DMS153 treated with DMSO at 0.1 percent for 48 hours (cell line): ENCODE results near the gene KYNU.
"Not testable (repeated sequence)": the region's sequence is repeated elsewhere in the genome, so short reads cannot be mapped to it uniquely, and the experiment has no call there.

Experiments
- DNase-seq: peaks from one replicate; lab custom pipeline; 2025; ENCODE audit not compliant: unreplicated experiment; lab: John Stamatoyannopoulos, UW

Gene KYNU

DNA sequence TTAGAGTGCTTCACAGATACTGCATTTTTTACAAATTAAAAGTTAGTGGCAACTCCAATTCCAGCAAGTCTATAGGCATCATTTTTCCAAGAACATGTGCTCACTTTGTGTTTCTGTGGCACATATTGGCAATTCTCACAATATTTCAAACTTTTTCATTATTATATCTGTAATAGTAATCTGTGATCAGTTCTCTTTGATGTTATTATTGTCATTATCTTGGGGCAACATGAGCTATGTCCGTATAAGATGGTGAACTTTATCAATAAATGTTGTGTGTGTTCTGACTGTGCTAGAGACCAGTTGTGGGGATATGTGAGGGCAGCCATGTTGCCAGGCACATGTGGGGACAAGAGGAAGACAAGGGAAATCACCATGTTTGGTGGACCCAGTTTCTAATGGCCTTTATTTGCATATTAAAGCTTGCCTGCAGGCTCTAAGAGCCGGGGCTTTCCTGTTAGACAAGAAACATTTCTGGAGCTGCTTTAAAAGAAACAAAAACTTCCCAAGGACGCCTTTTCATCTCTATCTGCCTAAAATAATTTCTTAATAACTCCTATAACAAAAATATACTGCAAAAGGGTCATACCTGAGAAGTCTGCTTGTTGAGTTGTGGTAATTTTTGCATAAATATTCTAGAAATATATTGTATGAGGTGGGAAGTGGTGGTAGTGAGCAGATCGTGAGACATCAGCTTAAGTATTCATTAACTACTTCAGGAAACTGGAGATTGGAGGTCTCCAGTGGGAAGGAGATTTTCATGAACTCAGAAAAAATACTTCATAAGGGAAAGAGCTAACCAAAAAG, 37.2 kb downstream of the KYNU start:
- DNase-seq: no peak

DNA sequence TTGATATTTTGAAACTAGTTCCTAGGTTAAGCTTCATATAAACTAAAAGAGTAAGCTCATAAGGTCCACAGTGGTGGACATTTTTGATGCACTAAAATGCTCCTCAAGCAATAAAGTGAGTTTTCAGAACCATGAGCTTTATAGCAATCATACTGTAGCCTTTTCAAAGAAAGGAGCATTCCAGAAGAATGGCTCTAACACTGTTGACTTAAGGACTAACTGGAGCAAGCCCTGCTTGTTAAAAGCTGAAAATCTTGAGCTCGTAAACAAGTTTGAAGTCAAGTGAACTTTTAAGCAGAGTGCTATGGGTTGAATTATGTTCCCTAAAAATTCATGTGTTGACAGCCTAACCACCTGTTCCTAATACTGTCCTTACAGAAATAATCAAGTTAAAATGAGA, 38.0 kb downstream of the KYNU start:
- no peak for DNase-seq

DNA sequence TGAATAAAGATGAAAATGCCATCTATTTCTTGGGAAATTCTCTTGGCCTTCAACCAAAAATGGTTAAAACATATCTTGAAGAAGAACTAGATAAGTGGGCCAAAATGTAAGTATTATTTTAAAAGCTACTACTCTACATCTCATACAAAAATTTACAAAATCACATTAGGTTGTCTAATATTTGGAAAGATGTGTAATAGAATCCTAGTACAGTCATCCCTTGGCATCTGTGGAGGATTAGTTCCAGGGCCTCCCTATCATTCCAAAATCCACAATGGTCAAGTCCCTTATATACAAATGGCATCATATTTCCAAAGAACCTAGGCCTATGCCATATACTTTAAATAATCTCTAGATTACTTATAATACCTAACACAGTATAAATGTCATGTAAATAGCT, 41.2 kb downstream of the KYNU start:
- DNase-seq: no peak

DNA sequence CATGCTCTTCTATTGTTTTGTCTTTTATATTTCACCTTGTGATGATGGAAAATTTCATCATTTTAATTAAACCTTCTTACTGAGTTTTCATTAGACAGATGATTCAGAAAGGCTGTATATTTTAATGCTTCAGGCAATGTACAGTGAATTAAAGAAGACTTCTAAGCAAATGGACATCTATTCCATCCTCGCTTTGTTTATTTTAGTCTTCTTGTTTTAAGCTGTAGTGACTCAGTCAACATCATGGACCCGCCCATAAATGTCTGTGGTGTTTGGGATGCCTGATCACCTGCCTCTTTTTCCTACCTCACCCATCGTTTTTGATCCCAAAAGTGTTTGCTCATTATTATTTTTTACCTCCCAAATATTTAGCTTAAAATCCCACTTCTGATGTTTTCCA, 43.1 kb downstream of the KYNU start:
- no peak for DNase-seq

DNA sequence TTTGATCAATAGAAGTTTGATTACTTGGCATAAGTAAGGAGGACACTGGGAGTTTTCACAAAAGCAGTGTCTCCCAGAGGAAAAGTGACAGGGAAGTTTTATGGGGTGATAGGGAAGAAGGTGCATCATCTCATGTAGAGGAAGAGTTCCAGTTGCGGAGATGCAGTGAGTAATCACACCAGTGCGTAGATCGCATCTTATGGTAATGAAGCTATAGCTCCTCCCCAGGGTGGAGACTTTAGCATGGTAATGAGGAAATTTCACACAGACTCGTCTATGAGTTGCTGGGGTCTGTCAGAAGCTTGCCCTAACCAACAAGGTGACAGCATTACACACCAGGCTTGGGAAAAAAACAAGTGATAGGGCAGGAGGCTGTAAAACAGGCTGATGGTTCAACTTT, 49.0 kb downstream of the KYNU start:
- DNase-seq: no peak

DNA sequence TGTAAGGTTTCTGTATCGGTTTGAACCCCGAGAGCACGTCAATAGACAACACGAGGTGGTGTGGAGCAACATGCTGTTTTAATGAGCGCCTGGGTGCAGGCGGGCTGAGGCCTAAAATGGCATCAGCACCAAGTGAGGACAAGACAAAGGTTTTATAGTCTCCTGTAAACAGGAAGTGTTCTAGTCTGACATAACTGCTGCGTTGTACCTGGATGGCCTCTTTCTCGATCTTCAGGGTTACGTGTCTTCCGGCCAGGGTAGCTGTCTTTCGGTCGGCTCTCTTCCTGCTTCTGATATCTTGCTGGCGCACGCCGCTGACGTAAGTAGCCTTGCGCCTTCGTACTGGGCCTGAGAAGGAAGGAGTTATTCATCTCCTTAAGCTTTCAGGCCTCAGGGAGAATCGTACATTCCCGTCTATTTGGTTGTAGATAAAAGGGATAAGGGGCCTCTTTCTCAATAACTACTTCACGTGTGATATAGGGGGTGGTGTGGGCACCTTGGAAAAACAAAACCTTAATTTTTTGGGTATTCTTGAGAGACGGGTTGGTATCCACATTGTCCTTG, 53.5 kb downstream of the KYNU start:
- no peak for DNase-seq

DNA sequence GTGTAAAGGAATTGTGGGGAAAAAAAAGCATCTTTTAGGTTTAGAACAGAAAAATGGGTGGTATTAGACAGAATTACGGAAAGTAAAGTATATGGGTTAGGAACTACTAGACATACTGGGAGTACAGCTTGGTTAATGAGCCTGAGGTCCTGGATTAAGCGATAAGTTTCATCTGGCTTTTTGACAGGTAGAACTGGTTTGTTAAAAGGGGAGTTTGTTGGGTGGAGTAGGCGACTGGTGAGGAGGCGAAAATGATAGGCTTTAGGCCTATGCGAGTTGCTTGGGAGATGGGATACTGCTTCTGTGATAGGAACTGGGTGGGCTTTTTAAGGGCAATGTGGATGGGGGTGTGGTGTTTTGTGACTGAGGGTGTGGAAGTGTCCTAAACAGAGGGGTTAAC, 56.5 kb downstream of the KYNU start:
- DNase-seq: no peak

DNA sequence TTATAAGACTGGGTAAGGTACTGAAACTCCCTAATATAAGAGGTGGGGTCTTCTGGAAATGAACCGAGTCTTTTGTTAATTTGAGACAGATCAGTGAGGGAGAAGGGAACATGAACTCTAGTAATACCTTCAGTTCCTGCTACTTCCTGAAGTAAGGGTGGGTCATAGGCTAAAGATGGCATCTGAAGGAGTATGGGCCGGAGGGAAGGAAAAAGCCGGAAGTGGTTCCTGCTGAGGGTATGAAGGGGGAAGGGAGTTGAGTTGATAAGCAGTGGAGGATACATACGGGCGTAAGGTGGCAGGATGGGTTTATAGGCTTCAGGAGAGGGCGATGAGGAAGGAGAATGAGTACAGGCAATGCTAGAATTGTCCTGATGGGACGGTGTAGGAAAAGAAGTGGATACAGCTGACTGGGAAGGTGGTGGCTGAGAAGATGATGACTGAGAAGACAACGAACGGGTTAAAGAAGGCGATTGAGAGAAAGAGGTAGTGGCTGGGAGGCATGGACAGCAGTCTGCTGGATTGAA, 58.2 kb downstream of the KYNU start:
- DNase-seq: no peak

DNA sequence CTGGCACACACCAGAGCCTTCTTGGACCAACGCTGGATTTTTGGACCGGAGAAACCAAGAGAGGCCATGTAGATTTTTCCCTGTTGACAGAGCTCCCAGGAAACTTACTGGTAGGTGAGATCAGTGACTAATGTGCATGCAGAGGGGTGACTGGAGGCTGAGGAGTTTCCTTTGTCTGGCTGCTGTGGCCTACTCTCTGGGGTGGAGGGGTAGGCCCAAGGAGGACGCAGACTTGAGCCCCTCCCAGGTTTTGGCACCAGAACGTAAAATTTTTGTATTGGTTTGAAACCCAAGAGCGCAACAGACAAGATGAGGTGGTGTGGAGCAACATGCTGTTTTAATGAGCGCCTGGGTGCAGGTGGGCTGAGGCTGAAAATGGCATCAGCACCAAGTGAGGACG, 59.2 kb downstream of the KYNU start:
- no peak for DNase-seq

DNA sequence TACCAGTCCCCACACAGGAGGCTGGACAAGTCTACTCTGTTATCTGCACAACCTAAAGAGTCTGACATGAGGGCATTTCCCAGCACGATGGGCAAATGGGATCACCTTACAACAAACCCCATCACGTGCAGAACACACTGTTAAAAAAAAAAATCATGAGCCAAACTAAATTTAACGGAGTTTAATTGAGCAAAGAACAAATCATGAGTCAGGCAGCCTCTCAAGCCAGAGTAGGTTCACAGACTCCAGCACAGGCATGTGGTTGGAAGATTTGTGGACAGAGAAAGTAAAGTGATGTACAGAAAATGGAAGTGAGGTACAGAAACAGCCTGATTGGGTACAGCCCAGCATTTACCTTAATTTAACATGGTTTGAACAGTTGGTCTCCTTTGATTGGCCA, 59.9 kb downstream of the KYNU start:
- no peak for DNase-seq

DNA sequence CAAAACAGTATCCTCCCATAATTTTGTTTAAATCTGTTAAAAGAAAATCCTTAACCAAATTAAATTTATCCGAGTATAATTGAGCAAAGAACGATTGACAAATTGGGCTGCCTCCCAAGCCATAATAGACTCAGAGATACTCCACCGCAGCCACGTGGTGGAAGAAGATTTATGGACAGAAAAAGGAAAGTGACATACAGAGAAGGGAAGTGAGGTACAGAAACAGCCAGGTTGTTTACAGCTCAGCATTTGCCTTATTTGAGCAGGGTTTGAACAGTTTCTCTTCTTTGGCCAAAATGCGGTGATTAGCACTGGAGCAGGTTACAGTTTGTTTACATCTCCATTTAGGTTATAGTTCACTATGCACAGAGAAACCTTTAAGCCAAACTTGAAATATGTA, 60.8 kb downstream of the KYNU start:
- no peak for DNase-seq

DNA sequence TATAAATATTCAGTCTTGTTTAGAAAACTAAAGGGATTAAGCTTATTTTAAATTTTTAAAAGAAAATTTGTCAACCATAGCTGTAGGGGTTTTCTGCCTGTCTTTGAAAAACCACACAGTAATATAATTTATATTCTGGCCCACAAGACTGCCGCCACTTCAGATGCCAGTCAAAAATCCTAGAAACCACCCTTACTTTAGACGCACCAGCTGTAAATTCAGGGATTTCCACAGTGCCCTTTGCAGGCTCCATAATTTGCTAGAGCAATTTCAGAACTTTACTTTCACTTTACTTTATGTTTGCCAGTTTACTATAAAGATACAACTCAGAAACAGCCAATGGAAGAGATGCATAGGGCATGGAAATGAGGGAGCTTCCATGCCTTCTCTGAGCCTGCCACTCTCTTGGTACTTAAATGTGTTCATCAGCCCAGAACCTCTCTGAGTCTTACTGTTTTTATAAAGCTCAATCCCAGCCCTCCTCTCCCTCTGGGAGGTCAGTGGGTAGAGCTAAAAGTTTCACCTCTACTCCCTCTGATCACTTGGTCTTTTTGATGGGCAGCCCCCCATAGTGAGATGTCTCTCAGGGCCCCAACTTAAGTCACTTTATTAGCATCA, 63.3 kb downstream of the KYNU start:
- no peak for DNase-seq

DNA sequence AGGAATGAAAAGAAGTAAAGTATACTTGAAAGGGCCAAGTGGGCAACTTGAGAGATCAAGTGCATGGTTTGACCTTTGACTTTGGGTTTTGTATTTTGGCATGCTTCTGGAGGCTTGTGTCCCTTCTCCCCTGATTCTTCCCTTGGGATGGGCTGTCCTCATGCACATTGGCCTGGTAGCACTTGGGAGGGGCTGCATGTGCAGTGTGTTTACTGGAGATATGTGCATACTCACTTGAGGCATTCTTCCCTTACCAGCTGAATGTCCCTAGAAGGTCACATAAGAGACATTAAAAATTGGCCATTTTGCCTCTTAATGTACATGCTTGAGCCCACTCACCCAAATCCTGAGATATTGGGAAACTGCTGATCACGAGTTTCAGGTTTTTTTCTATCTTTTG, 65.2 kb downstream of the KYNU start:
- DNase-seq: no peak

DNA sequence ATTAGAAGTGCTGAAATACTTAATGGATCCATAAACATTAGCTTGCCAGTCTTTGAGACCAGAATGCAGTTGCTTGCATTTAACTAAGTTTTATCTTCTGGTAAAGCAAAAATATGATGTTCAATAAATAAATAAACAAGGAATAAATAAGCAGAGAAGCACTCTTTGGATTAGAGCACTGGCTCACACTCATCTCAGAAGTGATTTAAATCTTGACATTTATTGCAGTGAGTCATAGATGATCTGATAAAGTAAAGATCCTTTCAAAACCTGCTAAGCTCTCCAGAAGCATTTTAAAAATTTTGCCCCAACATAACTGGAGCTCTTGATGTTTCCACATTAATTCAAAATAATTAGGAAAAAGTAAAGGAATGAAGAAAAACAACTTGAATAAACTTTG, 66.8 kb downstream of the KYNU start:
- no peak for DNase-seq

DNA sequence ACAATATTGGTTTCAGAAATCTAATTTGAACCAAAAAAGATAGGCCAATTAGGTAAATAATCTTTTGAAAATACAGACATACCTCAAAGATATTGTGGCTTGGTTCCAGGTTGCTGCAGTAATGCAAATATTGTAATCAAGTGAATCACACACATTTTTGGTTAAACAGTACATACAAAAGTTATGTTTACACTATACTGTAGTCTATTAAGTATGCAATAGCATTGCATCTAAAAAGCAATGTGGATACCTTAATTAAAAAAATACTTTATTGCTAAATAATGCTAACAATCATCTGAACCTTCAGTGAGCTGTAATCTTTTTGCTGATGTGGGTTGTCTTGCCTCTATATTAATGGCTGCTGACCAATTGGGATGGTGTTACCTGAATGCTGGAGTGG, 67.3 kb downstream of the KYNU start:
- no peak for DNase-seq

DNA sequence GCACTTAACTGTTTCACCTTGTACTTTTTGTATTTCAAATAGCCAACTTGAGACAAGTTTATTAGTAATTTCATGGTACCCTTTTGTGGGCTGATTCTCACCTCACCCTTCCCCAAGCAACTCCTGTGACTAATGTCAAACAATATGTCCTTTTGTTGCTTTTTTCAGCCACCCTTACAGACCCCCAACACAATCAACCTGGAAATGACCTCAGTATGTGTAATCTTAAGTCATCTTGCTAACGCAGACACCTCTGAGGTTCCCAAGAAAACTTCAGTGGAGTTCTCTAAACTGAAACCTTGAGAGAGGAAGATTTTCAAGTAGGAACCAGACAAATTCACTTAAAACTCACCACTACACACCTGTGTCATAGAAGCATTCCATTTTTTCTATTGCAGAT, 69.5 kb downstream of the KYNU start:
- DNase-seq: no peak

DNA sequence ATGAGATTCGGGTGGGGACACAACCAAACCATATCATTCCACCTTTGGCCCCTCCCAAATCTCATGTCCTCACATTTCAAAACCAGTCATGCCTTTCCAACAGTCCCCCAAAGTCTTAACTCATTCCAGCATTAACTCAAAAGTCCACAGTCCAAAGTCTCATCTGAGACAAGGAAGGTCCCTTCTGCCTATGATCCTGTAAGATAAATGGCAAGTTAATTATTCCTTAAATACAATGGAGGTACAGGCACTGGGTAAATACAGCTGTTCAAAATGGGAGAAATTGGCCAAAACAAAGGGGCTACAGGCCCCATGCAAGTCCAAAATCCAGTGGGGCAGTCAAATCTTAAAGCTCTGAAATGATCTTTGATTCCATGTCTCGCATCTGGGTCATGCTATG, 71.3 kb downstream of the KYNU start:
- not testable (repeated sequence) for DNase-seq

DNA sequence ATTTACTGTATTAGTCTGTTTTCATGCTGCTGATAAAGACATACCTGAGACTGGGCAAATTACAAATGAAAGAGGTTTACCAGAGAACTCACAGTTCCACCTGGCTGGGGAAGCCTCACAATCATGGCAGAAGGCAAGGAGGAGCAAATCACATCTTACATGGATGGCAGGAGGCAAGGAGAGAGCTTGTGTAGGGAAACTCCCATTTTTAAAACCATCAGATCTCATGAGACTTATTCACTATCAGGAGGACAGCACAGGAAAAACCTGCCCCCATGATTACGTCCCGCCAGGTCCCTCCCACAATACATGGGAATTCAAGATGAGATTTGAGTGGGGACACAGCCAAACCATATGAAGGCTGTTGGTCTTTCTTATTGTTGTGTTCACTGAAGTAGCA, 72.9 kb downstream of the KYNU start:
- not testable (repeated sequence) for DNase-seq

DNA sequence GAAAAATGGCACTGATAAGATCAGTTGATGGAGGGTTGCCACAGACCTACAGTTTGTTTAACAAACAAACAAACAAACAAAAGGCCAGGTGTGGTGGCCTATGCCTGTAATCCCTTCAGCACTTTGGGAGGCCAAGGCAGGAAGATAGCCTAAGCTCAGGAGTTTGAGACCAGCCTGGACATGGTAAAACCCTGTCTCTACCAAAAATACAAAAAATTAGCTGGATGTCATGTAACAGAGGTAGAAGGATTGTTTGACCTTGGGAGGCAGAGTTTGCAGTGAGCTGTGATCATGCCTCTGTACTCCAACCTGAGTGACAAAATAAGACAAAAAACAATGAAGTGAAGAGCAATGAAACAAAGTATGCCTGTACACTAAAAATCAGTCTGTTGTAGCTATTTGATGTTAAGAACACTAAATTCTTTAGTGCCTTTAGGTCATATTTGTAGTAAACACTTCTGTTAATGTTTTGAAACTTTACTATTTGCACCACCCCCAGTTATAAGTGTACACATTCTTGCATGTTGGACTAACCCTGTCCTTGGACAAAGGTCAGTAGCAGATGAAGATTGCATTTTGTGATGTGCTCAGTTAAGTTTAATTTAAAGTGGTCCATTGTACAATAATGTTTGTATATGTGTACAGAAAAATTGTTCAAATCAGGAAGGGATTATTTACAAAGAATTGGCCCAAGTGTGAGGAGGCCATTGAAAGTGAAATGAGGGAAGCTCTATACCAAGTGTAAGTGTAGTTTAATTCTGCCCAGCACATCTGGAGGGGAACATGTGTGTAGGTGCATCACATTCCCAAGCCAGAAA, 73.9 kb downstream of the KYNU start:
- no peak for DNase-seq

DNA sequence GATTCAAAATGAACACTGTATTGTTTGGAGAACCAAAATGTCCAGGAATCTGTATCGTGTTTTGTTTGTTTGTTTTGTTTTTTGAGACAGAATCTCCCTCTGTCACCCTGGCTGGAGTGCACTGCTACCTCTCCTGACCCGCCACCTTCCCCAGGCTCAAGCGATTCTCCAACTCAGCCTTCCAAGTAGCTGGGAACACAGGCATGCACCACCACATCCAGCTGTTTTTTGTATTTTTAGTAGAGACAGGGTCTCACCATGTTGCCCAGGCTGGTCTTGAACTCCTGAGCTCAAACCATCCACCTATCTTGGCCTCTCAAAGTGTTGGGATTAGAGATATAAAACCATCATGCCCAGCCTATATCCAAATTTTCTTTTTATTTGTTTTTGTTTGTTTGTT, 74.6 kb downstream of the KYNU start:
- no peak for DNase-seq

DNA sequence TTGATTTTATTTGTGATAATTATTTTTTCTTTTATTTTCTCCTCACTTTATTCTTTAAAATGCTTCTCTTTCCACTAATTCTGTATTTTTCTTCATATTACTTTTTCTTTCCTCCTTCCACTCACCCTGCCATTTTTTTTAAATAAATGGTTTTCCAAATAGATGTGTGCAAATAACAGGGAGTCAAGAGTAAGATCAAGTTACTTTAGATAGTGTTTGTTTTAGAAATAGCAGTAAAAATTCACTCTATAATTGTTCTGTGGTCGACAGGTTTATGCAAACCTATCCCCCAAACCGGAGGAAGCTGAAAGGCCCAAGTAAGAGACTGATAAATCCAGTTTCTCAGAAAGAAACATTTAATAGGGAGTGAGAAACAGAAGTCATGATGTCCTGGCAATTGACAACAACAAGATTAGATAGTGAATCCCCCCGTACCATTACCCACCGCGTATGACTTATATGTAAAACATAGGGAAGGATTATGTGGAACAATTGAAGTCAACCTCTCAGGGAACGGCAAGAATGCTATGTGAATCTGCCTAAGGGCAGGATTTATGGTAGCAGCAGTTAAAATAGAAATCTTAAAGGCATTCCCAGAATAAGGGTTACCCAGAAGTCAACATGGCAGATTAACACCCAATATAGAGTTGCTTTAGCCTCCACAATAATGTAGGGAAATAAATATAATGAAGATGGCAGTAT, 75.5 kb downstream of the KYNU start:
- DNase-seq: no peak
